ENCODE data around the gene TRAP1.
"Not testable (repeated sequence)": the region's sequence is repeated elsewhere in the genome, so short reads cannot be mapped to it uniquely, and the experiment has no call there.

Gene TRAP1

GRCh38 chr16:3664187-3664896, 53.0 kb downstream of the TRAP1 start:
- no peaks in the 10 kb centered on the region for H3K4me1 ChIP-seq (ENCODE audit: control insufficient read depth, insufficient read depth, low read length)
- H3K9me3 ChIP-seq (ENCODE audit: control insufficient read depth, low read length) = no peaks in the 10 kb centered on the region
- H3K4me3 ChIP-seq (ENCODE audit: insufficient read depth, low read depth, low read length) = no peak overlapping the region
- no peak overlapping the region for H3K27ac ChIP-seq (ENCODE audit: insufficient read depth, low read depth, low read length, poor library complexity, severe bottlenecking)
- 93 to 94% methylated on average over 31 of the region's 31 CpGs for WGBS, 2 experiments
- no peaks in the 10 kb centered on the region for H3K27me3 ChIP-seq (ENCODE audit: control insufficient read depth, insufficient read depth, low read length, poor library complexity, severe bottlenecking)
- peaks cover 35% of the 10 kb centered on the region for H3K36me3 ChIP-seq (ENCODE audit: control insufficient read depth, insufficient read depth, low read length)

- no peaks in the 10 kb centered on the region for H3K9me3 ChIP-seq (ENCODE audit: control insufficient read depth, low read length)
- no peaks in the 10 kb centered on the region for H3K27me3 ChIP-seq (ENCODE audit: control insufficient read depth, insufficient read depth, low read length, poor library complexity, severe bottlenecking)
- WGBS, 2 experiments = 95 to 97% methylated on average over 17 of the region's 17 CpGs
- H3K4me3 ChIP-seq (ENCODE audit: insufficient read depth, low read depth, low read length) = no peak overlapping the region
- H3K36me3 ChIP-seq (ENCODE audit: control insufficient read depth, insufficient read depth, low read length) = peaks cover 40% of the 10 kb centered on the region
- no peak overlapping the region for H3K27ac ChIP-seq (ENCODE audit: insufficient read depth, low read depth, low read length, poor library complexity, severe bottlenecking)
- no peaks in the 10 kb centered on the region for H3K4me1 ChIP-seq (ENCODE audit: control insufficient read depth, insufficient read depth, low read length)
Measured at GRCh38 chr16:3662601-3663000, 54.7 kb downstream of the TRAP1 start.

- WGBS, 2 experiments = 96 to 97% methylated on average over 13 of the region's 13 CpGs
- H3K36me3 ChIP-seq (ENCODE audit: control insufficient read depth, insufficient read depth, low read length) = peaks cover 47% of the 10 kb centered on the region
Measured at GRCh38 chr16:3661922-3662321, 55.4 kb downstream of the TRAP1 start.

GRCh38 chr16:3661311-3661710, 56.0 kb downstream of the TRAP1 start:
- Histone ChIP-seq H3K4me3 (ENCODE audit: insufficient read depth, low read depth, low read length) (no peak overlapping the region), H3K36me3 (ENCODE audit: control insufficient read depth, insufficient read depth, low read length) (peaks cover 50% of the 10 kb centered on the region)
- 94 to 95% methylated on average over 12 of the region's 12 CpGs for WGBS, 2 experiments

More at GRCh38 chr16:3661922-3662321, 55.4 kb downstream of the TRAP1 start:
- Histone ChIP-seq H3K4me1 (ENCODE audit: control insufficient read depth, insufficient read depth, low read length) (no peaks in the 10 kb centered on the region), H3K4me3 (ENCODE audit: insufficient read depth, low read depth, low read length) (no peak overlapping the region), H3K27me3 (ENCODE audit: control insufficient read depth, insufficient read depth, low read length, poor library complexity, severe bottlenecking) (no peaks in the 10 kb centered on the region), H3K9me3 (ENCODE audit: control insufficient read depth, low read length) (no peaks in the 10 kb centered on the region), H3K27ac (ENCODE audit: insufficient read depth, low read depth, low read length, poor library complexity, severe bottlenecking) (no peak overlapping the region)

GRCh38 chr16:3659251-3659650, 58.1 kb downstream of the TRAP1 start:
- Histone ChIP-seq H3K27ac (ENCODE audit: insufficient read depth, low read depth, low read length, poor library complexity, severe bottlenecking) (no peak overlapping the region), H3K4me3 (ENCODE audit: insufficient read depth, low read depth, low read length) (no peak overlapping the region), H3K36me3 (ENCODE audit: control insufficient read depth, insufficient read depth, low read length) (peaks cover 42% of the 10 kb centered on the region), H3K27me3 (ENCODE audit: control insufficient read depth, insufficient read depth, low read length, poor library complexity, severe bottlenecking) (no peaks in the 10 kb centered on the region), H3K9me3 (ENCODE audit: control insufficient read depth, low read length) (no peaks in the 10 kb centered on the region), H3K4me1 (ENCODE audit: control insufficient read depth, insufficient read depth, low read length) (no peaks in the 10 kb centered on the region)
- 95 to 98% methylated on average over 2 of the region's 3 CpGs for WGBS, 2 experiments

More at GRCh38 chr16:3661311-3661710, 56.0 kb downstream of the TRAP1 start:
- Histone ChIP-seq H3K9me3 (ENCODE audit: control insufficient read depth, low read length) (no peaks in the 10 kb centered on the region), H3K4me1 (ENCODE audit: control insufficient read depth, insufficient read depth, low read length) (no peaks in the 10 kb centered on the region), H3K27ac (ENCODE audit: insufficient read depth, low read depth, low read length, poor library complexity, severe bottlenecking) (no peak overlapping the region), H3K27me3 (ENCODE audit: control insufficient read depth, insufficient read depth, low read length, poor library complexity, severe bottlenecking) (no peaks in the 10 kb centered on the region)

GRCh38 chr16:3656491-3657468, 60.5 kb downstream of the TRAP1 start:
- Histone ChIP-seq H3K9me3 (ENCODE audit: control insufficient read depth, low read length) (no peaks in the 10 kb centered on the region), H3K4me1 (ENCODE audit: control insufficient read depth, insufficient read depth, low read length) (no peaks in the 10 kb centered on the region), H3K4me3 (ENCODE audit: insufficient read depth, low read depth, low read length) (no peak overlapping the region), H3K36me3 (ENCODE audit: control insufficient read depth, insufficient read depth, low read length) (peaks cover 34% of the 10 kb centered on the region), H3K27ac (ENCODE audit: insufficient read depth, low read depth, low read length, poor library complexity, severe bottlenecking) (no peak overlapping the region), H3K27me3 (ENCODE audit: control insufficient read depth, insufficient read depth, low read length, poor library complexity, severe bottlenecking) (no peaks in the 10 kb centered on the region)
- 94 to 95% methylated on average over 42 of the region's 42 CpGs for WGBS, 2 experiments

GRCh38 chr16:3656160-3656490, 61.2 kb downstream of the TRAP1 start:
- not testable (repeated sequence) for H3K27ac ChIP-seq (ENCODE audit: insufficient read depth, low read depth, low read length, poor library complexity, severe bottlenecking); H3K4me1 ChIP-seq (ENCODE audit: control insufficient read depth, insufficient read depth, low read length); H3K4me3 ChIP-seq (ENCODE audit: insufficient read depth, low read depth, low read length); H3K27me3 ChIP-seq (ENCODE audit: control insufficient read depth, insufficient read depth, low read length, poor library complexity, severe bottlenecking); H3K9me3 ChIP-seq (ENCODE audit: control insufficient read depth, low read length)
- H3K36me3 ChIP-seq (ENCODE audit: control insufficient read depth, insufficient read depth, low read length) = peaks cover 34% of the 10 kb centered on the region
- WGBS, 2 experiments = 99% methylated on average over 3 to 4 of the region's 10 CpGs

GRCh38 chr16:3655396-3656159, 61.7 kb downstream of the TRAP1 start:
- no peaks in the 10 kb centered on the region for H3K27me3 ChIP-seq (ENCODE audit: control insufficient read depth, insufficient read depth, low read length, poor library complexity, severe bottlenecking)
- 95% methylated on average over 21 of the region's 21 CpGs for WGBS, 2 experiments
- H3K9me3 ChIP-seq (ENCODE audit: control insufficient read depth, low read length) = no peaks in the 10 kb centered on the region
- no peak overlapping the region for H3K27ac ChIP-seq (ENCODE audit: insufficient read depth, low read depth, low read length, poor library complexity, severe bottlenecking)
- H3K4me1 ChIP-seq (ENCODE audit: control insufficient read depth, insufficient read depth, low read length) = no peaks in the 10 kb centered on the region
- H3K4me3 ChIP-seq (ENCODE audit: insufficient read depth, low read depth, low read length) = no peak overlapping the region
- peaks cover 34% of the 10 kb centered on the region for H3K36me3 ChIP-seq (ENCODE audit: control insufficient read depth, insufficient read depth, low read length)

GRCh38 chr16:3655030-3655395, 62.3 kb downstream of the TRAP1 start:
- Histone ChIP-seq H3K9me3 (ENCODE audit: control insufficient read depth, low read length) (no peaks in the 10 kb centered on the region), H3K4me3 (ENCODE audit: insufficient read depth, low read depth, low read length) (no peak overlapping the region), H3K36me3 (ENCODE audit: control insufficient read depth, insufficient read depth, low read length) (peaks cover 29% of the 10 kb centered on the region), H3K4me1 (ENCODE audit: control insufficient read depth, insufficient read depth, low read length) (no peaks in the 10 kb centered on the region), H3K27ac (ENCODE audit: insufficient read depth, low read depth, low read length, poor library complexity, severe bottlenecking) (no peak overlapping the region), H3K27me3 (ENCODE audit: control insufficient read depth, insufficient read depth, low read length, poor library complexity, severe bottlenecking) (no peaks in the 10 kb centered on the region)
- WGBS, 2 experiments = 96 to 97% methylated on average over 12 of the region's 12 CpGs

All from ectodermal cell (in vitro differentiated cells).